GM21737 (cell line): ENCODE data around the gene PCDHB11.
"Not testable (repeated sequence)": the region's sequence is repeated elsewhere in the genome, so short reads cannot be mapped to it uniquely, and the experiment has no call there.

Experiments used
- ATAC-seq: cut with Tn5 transposase; IDR thresholded peaks from one replicate; pipeline ENCODE4 v1.9.1; 2021; ENCODE audit warnings: mild to moderate bottlenecking, moderate library complexity; ENCODE audit not compliant: unreplicated experiment

PCDHB11 gene

GRCh38 chr5:141186897-141187512, 12.4 kb upstream of the PCDHB11 start, which contains the start of gene PCDHB9:
TSS of gene PCDHB9 (plus strand) at chr5:141187161. CDS start at chr5:141187319, 158 bp downstream.
- ATAC-seq: no peak

GRCh38 chr5:141188682-141189081, 10.7 kb upstream of the PCDHB11 start:
- ATAC-seq: not testable (repeated sequence)

- ATAC-seq: not testable (repeated sequence)
Measured at GRCh38 chr5:141189131-141189530, 10.3 kb upstream of the PCDHB11 start.

GRCh38 chr5:141192110-141192725, 7.2 kb upstream of the PCDHB11 start, which contains the start of gene PCDHB10:
TSS of gene PCDHB10 (plus strand) at chr5:141192353. CDS start at chr5:141192553, 200 bp downstream.
- no peak for ATAC-seq

- not testable (repeated sequence) for ATAC-seq
Measured at GRCh38 chr5:141194332-141194731, 5.1 kb upstream of the PCDHB11 start.

GRCh38 chr5:141196363-141196762, 3.1 kb upstream of the PCDHB11 start:
- no peak for ATAC-seq

- ATAC-seq: not testable (repeated sequence)
Measured at GRCh38 chr5:141201126-141201525, 1.7 kb downstream of the PCDHB11 start.

GRCh38 chr5:141201646-141202045, 2.2 kb downstream of the PCDHB11 start:
- not testable (repeated sequence) for ATAC-seq

- no peak for ATAC-seq
Measured at GRCh38 chr5:141208478-141208877, 9.1 kb downstream of the PCDHB11 start, which contains the start of gene PCDHB12. TSS of gene PCDHB12 (plus strand) at chr5:141208719. CDS start at chr5:141208908, 189 bp downstream.

- not testable (repeated sequence) for ATAC-seq
Measured at GRCh38 chr5:141210281-141210680, 10.9 kb downstream of the PCDHB11 start.

- ATAC-seq: not testable (repeated sequence)
Measured at GRCh38 chr5:141210849-141211248, 11.4 kb downstream of the PCDHB11 start.

- not testable (repeated sequence) for ATAC-seq
Measured at GRCh38 chr5:141213656-141214339, 14.4 kb downstream of the PCDHB11 start, which contains the start of gene PCDHB13. TSS of gene PCDHB13 (plus strand) at chr5:141213919. CDS start at chr5:141214124, 205 bp downstream.

- not testable (repeated sequence) for ATAC-seq
Measured at GRCh38 chr5:141214583-141214982, 15.2 kb downstream of the PCDHB11 start.

- ATAC-seq: not testable (repeated sequence)
Measured at GRCh38 chr5:141215504-141215903, 16.1 kb downstream of the PCDHB11 start.

- ATAC-seq: not testable (repeated sequence)
Measured at GRCh38 chr5:141216035-141216434, 16.6 kb downstream of the PCDHB11 start.

GRCh38 chr5:141223112-141223783, 23.8 kb downstream of the PCDHB11 start, which contains the start of gene PCDHB14:
TSS of gene PCDHB14 (plus strand) at chr5:141223343. CDS start at chr5:141223506, 163 bp downstream.
- no peak for ATAC-seq

- ATAC-seq: not testable (repeated sequence)
Measured at GRCh38 chr5:141224844-141225243, 25.4 kb downstream of the PCDHB11 start.

GRCh38 chr5:141225421-141225820, 26.0 kb downstream of the PCDHB11 start:
- not testable (repeated sequence) for ATAC-seq

- no peak for ATAC-seq
Measured at GRCh38 chr5:141234109-141234667, 34.8 kb downstream of the PCDHB11 start.

GRCh38 chr5:141235922-141236321, 36.5 kb downstream of the PCDHB11 start:
- ATAC-seq: not testable (repeated sequence)
